ENCODE data around the gene ETV2.

DNA sequence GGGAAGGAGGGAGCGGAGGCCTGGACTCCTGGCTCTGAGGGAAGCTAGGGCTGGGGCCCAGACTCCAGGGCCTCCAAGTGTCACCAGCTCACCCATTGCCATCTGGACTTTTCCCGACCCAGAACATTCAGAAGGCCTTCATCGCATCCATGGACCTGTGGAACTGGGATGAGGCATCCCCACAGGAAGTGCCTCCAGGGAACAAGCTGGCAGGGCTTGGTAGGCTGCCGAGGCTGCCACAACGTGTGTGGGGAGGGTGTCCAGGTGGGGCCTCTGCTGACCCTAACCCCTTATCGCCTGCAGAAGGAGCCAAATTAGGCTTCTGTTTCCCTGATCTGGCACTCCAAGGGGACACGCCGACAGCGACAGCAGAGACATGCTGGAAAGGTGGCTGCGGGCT lies 767 bp downstream of the ETV2 start:
- TF ChIP-seq INSM2 (tag by site-specific recombination; IDR thresholded peaks at IDR 0.05) (no peak), ZNF266 (tag by site-specific recombination; IDR thresholded peaks at IDR 0.05; ENCODE audit: low read depth) (no peak), ZNF221 (tag by site-specific recombination; IDR thresholded peaks at IDR 0.05; ENCODE audit: borderline replicate concordance) (no peak), ZSCAN30 (tag by site-specific recombination; IDR thresholded peaks at IDR 0.05) (no peak), ZNF48 (tag by site-specific recombination; IDR thresholded peaks at IDR 0.05) (no peak), ZBTB7A (tag by site-specific recombination; IDR thresholded peaks at IDR 0.05; ENCODE audit: low read depth) (no peak), ZNF510 (tag by site-specific recombination; IDR thresholded peaks at IDR 0.05; ENCODE audit: insufficient replicate concordance) (no peak), ZNF621 (tag by site-specific recombination; IDR thresholded peaks at IDR 0.05) (no peak), ZNF280D (tag by site-specific recombination; IDR thresholded peaks at IDR 0.05) (no peak), ZNF561 (tag by site-specific recombination; IDR thresholded peaks at IDR 0.05; ENCODE audit: borderline replicate concordance) (no peak), ZNF362 (tag by site-specific recombination; IDR thresholded peaks at IDR 0.05) (no peak)
- TF ChIP-seq, protein P1, sequence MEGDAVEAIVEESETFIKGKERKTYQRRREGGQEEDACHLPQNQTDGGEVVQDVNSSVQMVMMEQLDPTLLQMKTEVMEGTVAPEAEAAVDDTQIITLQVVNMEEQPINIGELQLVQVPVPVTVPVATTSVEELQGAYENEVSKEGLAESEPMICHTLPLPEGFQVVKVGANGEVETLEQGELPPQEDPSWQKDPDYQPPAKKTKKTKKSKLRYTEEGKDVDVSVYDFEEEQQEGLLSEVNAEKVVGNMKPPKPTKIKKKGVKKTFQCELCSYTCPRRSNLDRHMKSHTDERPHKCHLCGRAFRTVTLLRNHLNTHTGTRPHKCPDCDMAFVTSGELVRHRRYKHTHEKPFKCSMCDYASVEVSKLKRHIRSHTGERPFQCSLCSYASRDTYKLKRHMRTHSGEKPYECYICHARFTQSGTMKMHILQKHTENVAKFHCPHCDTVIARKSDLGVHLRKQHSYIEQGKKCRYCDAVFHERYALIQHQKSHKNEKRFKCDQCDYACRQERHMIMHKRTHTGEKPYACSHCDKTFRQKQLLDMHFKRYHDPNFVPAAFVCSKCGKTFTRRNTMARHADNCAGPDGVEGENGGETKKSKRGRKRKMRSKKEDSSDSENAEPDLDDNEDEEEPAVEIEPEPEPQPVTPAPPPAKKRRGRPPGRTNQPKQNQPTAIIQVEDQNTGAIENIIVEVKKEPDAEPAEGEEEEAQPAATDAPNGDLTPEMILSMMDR (tag by site-specific recombination; IDR thresholded peaks at IDR 0.05) = no peak
- TF ChIP-seq, protein P2, sequence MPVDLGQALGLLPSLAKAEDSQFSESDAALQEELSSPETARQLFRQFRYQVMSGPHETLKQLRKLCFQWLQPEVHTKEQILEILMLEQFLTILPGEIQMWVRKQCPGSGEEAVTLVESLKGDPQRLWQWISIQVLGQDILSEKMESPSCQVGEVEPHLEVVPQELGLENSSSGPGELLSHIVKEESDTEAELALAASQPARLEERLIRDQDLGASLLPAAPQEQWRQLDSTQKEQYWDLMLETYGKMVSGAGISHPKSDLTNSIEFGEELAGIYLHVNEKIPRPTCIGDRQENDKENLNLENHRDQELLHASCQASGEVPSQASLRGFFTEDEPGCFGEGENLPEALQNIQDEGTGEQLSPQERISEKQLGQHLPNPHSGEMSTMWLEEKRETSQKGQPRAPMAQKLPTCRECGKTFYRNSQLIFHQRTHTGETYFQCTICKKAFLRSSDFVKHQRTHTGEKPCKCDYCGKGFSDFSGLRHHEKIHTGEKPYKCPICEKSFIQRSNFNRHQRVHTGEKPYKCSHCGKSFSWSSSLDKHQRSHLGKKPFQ (tag by site-specific recombination; IDR thresholded peaks at IDR 0.05) = no peak
- TF ChIP-seq, protein P3, sequence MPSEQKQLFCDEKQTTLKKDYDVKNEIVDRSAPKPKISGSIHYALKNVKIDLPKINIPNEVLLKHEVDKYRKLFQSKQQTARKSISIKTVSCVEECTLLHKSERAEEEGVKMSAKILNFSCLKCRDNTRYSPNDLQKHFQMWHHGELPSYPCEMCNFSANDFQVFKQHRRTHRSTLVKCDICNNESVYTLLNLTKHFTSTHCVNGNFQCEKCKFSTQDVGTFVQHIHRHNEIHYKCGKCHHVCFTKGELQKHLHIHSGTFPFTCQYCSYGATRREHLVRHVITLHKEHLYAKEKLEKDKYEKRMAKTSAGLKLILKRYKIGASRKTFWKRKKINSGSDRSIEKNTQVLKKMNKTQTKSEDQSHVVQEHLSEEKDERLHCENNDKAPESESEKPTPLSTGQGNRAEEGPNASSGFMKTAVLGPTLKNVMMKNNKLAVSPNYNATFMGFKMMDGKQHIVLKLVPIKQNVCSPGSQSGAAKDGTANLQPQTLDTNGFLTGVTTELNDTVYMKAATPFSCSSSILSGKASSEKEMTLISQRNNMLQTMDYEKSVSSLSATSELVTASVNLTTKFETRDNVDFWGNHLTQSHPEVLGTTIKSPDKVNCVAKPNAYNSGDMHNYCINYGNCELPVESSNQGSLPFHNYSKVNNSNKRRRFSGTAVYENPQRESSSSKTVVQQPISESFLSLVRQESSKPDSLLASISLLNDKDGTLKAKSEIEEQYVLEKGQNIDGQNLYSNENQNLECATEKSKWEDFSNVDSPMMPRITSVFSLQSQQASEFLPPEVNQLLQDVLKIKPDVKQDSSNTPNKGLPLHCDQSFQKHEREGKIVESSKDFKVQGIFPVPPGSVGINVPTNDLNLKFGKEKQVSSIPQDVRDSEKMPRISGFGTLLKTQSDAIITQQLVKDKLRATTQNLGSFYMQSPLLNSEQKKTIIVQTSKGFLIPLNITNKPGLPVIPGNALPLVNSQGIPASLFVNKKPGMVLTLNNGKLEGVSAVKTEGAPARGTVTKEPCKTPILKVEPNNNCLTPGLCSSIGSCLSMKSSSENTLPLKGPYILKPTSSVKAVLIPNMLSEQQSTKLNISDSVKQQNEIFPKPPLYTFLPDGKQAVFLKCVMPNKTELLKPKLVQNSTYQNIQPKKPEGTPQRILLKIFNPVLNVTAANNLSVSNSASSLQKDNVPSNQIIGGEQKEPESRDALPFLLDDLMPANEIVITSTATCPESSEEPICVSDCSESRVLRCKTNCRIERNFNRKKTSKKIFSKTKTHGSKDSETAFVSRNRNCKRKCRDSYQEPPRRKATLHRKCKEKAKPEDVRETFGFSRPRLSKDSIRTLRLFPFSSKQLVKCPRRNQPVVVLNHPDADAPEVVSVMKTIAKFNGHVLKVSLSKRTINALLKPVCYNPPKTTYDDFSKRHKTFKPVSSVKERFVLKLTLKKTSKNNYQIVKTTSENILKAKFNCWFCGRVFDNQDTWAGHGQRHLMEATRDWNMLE (tag by site-specific recombination; conservative IDR thresholded peaks at IDR 0.05; ENCODE audit: low read depth) = no peak
